HG03103 (cell line): ENCODE results near the gene PDE7B.
"Not testable (repeated sequence)": the region's sequence is repeated elsewhere in the genome, so short reads cannot be mapped to it uniquely, and the experiment has no call there.

ENCODE experiments used
- ATAC-seq: cut with Tn5 transposase; IDR thresholded peaks from one replicate; pipeline ENCODE4 v1.9.1; 2021; ENCODE audit warnings: low read depth; ENCODE audit not compliant: unreplicated experiment

Gene PDE7B

DNA sequence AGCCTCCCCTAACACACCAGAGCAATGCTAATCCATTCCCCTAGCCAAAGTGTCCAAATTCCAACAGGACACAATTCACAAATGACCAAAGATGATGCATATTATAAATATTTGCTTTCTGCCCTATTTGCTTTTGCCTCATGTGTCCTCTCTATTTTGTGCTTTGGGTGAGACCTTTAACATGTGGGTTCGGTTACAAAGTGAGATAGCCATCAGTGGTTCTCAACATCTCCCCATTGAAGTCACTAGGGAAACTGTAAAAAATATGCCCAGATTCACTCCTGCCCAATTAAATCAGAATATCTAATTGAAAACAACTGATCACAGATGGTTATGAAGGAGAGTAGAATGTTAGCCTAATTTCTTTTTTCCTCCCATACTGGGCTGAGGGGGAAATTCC lies 239.4 kb downstream of the PDE7B start:
- no peak for ATAC-seq

DNA sequence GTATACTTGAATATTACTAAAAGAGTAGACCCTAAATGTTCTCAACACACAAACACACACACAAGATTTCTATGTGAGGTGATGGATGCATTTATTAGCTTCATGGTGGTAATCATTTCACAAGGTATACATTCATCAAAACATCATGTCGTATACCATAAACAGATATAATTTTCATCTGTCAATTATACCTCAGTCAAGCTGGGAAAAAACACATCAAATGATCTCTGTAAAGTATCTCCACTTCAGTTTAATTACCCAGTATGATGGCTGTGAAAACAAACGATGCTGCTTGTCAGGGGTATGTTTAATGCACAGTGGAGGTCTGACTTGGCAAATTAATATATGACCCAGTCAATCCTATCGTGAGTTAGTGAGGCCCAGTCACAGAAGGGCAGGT lies 241.4 kb downstream of the PDE7B start:
- no peak for ATAC-seq

DNA sequence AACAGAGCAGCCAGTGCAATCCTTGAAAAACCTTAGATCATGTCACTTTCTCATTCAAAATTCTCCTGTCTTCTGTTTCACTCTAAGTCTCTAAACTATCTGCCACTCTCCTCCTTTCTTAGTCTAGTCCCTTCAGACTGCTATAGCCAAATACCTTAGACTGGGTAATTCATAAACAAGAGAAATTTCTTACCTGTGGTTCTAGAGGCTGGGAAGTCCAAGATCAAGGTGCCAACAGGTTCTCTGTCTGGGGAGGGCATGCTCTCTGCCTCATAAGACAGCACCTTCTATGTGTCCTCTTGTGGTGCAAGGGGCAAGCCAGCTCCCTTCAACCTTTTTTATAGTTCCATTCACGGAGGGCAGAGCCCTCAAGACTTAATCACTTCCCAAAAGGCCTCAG lies 242.3 kb downstream of the PDE7B start:
- no peak for ATAC-seq

DNA sequence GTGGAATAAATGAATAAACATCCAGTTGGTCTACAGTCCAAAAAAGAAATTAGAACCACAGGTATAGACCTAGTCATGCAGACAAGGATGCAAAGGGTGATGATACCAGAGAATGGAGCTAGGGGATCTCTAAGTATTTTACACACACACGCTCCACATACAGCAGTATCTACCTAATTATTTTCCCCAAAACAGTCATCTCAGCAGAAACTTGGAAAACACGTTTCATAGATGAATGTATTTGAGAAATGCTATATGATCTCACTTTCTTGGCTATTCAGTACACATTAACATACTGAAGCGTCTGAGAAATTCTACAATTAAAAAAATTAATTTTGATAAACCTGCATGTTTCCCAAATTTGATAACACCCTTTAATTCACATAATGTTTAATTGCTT lies 243.3 kb downstream of the PDE7B start:
- no peak for ATAC-seq

DNA sequence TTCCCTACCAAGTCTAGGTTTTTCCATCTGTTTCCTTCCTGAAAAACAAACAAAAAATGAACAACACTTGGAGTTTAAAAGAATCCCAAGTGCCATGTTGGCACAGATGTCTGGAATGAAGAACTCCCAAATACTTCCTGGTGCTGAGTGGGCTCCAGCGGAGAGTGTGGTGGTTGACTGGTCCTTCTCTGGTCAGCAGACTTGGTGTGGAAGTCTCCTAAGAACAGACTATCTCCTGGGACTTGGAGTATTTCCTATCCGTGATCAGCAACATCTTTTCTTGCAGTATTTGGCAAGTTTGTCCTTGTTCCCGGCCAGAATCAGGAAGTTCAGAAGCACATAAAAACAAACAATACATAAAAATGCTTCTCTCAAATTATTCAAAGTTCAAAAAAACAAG lies 244.5 kb downstream of the PDE7B start:
- no peak for ATAC-seq

DNA sequence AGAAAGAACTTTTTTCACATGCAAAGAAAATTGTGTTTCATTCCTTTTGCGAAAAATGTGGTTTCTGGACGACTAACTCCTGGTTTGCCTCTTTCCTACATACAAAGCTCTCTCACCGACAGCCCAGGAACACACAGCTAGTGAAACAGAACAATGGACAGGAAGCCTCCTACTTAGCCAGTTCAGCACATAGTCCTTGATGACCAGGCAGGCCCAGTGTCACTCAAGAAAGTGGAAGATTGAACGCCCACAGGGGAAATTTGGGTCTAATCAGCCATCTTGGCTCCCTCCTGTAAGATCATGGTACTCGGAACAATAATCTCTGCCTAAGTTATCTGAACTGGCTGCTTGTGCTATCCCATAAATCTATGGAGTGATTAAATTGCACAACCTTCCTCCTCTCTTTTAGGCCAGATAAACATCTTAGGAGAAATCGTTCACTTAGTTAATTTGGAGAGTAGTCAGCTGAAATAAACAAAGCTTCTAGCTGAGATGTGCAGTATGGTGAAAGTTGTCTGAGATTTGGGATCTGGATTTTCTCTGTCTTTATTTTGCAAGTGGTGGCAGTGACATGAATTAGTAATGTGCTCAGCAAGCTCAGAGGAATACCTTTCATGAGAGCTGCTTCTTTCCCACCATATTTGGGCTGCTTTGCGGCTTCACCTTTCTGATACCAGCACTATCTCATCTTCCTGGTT lies 251.6 kb downstream of the PDE7B start:
- no peak for ATAC-seq

DNA sequence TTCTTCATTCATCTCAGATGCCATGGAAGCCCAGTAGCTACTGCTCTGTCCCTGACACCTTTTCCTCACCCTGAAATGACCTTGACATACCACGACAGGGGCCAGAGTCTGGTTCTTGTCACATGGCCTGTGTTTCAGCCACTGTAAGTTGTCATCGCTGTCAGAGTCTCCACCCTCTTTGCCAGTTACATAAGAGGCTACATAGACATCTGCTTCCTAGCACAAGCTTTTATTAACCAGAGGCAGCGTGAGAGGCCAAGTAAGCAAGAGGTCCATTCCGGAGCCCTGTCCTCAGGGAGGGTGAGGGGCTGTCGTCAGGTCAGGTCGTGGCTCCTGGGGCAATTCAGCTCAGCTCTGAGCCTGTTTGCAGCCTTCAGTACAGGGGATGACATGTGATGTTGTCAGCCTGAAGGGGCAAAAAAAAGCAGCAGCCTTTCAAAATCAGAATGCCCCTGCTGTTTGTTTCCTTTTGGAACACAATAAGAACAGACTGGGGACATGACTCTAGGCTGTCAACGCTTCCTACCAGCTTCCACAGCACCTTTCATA lies 252.3 kb downstream of the PDE7B start:
- no peak for ATAC-seq

DNA sequence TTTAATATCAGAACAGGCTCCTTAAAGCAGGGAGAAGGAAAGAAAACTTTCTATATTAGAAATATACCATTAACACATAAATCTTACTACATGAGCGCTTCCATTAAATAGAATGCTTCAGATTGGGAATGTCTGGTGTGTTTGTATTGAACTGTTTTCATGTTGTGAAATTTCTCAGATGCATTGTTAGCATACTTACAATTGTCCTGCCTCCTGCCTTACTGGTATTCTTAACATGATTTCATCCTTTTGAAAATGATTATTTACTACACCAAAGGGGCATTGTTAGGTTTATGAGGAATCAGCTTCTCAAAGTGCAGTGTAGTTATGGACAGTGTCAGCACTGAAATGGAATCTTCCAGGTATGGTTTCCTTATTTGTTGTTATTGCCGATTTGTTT lies 253.1 kb downstream of the PDE7B start:
- ATAC-seq = no peak

DNA sequence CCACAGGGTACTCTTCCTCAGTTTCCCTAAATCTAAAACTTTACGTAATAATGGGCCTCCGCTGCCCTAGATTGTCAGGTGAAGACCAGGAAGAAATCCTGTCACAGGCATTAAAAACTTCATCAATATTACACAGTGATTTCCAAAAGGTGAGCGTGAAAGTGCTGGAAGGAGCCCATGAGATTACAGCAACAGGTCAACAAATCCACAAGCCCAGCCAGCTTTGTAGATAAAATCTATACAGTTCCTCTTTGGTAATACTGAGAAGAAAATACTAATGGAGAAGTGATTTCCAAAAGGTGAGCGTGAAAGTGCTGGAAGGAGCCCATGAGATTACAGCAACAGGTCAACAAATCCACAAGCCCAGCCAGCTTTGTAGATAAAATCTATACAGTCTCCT lies 254.3 kb downstream of the PDE7B start:
- ATAC-seq = not testable (repeated sequence)

DNA sequence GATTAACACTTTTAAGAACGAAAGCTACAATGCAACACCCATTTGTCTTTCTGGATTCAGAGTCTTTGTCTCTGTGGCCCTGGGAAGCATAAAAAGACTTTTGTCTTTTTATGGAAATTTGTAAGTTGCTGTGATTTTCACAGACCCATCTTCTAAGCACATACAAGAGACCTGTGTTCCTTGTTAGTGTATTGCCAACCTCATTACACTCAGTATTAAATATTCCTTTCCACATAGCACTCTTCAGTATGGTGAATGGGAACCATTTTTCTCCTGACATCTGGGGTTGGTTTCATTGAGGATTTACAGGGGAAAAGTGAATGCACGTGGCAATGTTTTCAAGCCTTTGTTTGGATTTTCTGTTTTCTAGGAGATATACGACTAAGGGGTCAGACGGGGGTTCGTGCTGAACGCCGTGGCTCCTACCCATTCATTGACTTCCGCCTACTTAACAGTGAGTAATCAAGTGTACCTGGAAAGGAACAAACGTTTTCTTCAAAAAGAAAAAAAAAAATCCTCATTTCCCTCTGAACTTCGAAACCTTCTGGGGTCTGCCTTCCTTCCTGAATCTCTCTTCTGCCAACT lies 257.0 kb downstream of the PDE7B start:
- no peak for ATAC-seq

DNA sequence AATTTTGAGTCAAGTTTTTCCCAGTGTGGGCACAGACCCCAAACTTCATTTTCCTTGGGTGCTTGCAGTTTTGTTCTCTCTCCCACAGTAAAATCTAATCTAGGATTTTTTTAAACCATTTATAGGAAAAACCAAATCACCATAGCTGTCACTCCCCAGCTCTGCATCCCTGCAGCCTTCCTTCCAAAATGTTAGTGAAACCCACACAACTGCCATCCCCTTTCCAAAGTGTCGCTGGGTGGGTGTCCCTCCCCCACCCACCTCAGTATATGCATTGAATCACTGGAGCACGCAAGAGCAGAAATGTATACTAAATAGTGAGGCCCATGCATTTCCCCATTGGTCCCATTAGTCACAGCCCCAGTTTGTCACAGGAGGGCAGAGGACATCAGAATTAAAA lies 260.3 kb downstream of the PDE7B start:
- ATAC-seq = no peak

DNA sequence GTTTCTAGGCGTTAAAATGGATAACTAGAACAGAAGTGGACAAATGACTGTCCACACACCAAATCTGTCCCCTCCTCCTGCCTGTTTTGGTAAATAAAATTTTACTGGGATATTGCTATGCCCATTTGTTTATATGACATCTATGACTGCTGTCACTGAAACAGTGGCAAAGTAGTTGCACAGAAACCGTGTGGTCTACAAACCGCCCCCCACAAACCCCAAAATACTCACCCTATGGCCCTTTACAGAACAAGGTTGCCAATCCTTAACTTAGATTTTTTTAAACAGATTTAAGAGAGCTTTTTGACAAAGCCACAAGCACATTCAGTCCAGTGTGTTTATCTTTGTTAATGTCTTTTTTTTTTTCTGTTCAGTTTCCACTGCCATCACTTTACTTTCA lies 260.8 kb downstream of the PDE7B start:
- no peak for ATAC-seq

DNA sequence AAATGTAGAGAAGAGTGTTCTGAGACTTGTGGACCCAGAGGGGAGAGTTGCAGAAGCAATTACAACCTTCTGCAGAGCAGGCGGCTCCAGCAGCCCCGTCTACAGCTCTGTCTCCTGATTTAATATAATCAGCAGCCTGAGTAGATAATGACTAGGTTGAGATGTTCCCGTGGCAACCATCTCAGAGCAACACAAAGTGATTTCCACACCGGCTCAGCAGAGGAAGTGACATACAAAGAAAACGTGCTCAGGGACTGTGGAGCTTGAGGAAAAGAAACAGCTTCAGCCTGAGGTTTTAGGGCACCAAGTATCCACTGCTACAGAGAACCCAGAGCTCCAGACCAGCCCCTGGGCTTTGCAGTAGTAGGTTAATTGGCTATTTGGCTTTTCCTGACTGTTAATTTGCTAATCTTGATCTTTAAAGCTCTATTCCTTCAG lies 262.3 kb downstream of the PDE7B start:
- no peak for ATAC-seq

DNA sequence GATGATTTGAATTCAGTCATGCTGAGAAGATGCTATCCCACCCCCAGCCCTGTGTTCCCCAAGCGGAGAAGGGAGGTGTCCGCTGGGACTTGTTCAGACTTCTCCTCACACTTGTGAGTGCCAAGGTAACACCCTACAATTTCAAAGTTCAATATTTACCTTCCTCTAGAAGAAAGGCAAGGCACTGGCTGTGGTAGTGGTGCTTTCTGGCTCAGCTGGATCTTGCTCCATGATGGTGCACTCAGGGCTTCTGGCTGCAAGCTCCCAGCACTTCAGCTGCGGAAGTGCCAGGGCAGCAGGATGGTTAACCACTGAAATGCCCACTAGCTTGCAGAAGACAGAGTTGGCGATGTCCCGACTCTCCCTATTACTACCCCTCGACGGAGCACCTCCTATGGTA lies 263.2 kb downstream of the PDE7B start:
- ATAC-seq = no peak

DNA sequence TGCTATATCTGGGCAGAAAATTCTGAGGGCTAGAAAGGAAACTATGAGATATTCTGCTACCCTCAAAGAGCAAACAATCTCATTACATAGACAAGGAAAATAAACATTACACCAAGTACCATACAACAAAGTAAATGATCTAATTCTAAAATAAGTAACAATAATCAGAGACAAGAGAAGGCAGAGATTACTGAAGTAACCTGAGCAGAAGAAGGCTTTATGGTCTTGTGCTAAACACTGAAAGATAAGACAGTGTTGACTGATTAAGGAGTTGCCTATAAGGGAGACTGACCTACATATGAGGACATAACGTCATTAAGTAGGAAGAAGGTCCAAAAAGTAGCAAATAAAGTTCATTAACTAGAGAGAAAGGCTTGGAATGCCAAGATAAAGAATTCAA lies 264.4 kb downstream of the PDE7B start:
- no peak for ATAC-seq

DNA sequence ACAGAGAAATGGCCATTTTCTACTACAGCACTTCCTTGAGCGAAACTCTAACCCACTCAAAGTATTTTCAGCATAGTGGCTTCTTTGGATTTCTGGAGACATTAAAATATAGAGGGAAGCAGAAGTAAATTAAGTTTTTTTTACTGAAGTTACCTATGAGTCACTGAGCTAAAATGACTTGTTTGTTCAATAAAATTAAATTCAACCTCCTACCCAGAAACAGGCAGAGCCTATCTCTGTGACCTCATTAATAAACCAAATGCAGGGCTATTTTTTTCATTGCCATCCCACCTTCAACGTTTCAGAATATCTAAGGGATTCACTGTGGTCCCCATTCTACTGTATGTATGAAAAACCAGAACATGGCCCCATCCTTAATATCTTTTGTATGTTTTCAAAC lies 265.6 kb downstream of the PDE7B start:
- ATAC-seq = no peak

DNA sequence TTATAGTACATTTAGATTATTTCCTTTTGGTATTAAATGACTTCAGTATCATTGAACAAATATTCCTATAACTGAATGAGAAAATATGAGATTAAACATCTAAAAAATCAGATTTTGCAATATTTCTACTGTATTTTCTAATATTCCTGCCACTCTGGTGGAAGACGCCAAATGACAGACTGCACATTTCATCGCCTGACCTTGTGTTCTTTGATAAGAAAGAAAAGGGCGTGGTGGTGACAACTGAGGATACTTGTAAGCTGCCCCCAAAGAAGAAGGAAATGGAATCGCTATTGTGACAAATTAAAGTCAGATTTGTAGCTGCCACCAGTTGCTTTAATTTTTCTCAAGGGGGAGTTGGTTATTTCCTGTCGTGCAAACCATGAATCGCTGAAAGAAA lies 267.3 kb downstream of the PDE7B start:
- no peak for ATAC-seq

DNA sequence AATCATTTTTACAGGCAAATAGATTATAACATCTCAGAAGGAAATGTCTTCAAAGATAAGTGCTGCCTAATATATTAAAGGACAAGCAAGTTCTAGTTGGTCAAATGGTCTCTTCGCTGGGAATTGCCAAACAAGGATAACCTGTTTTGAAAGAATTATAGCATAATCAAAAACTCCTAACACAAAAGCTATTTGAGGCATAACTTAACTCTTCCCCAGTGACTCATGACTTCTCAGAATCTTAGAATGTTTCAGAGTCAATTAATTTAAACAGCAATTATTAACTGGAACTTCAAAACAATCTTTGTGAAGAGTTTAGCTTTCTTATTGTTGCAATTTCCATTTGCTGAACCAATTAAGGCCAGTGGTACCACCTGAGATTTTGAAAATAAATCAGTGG lies 272.0 kb downstream of the PDE7B start:
- no peak for ATAC-seq

DNA sequence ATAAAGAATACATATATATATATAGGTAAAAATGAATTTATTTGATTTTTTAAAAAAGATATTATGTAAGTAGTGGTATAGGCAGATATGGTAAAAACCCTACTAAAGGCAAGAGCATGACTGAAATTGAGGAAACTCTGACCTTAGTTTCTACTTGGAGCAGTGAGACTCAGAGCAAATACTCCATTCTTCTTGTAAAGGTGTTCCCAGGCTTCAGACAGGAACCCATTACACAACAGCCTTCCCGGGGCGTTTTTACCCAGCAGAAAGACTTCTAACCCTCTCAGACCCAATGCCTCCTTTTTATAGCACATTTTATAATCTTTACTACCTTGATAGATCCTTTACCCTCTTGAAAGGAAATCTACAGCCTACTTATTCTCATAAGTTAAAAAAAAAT lies 274.1 kb downstream of the PDE7B start:
- no peak for ATAC-seq

DNA sequence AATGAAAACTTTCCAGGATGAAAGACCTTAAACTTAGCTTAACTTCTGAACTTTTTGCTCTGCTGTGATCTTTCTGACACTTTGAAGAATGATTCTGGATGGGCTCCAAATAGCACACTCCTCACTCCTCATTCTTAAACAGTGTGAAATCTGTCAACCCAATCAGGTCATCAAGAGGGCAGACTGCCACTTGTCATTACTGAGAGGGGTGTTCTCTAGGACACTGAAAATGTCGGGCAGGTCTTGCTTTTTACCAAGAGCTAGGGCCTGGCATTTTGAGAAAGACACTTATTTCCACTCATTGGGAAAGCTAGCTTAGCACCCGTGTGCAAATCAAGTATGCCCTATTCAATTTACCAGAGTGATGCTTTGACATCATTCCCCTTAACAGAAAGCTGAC lies 276.4 kb downstream of the PDE7B start:
- ATAC-seq = no peak

DNA sequence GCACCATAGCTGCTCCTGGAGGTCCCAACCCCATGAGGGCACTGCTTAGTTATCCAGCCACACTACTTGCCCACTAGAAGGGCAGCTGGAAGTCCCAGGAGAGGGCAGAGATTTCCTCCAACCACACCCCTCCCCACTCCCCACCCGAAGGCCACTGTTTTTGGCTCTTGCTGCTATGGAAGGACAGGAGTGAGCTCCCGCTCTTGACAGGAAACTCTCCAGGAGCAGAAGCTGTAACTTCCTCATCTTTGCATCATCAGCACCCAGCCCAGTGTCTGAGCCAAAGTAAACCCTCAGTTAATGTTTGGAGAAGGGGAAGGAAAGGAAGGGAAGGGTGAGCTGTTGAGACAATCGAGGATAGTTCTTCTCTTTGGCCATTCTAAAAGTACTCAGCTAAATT lies 277.9 kb downstream of the PDE7B start:
- no peak for ATAC-seq

DNA sequence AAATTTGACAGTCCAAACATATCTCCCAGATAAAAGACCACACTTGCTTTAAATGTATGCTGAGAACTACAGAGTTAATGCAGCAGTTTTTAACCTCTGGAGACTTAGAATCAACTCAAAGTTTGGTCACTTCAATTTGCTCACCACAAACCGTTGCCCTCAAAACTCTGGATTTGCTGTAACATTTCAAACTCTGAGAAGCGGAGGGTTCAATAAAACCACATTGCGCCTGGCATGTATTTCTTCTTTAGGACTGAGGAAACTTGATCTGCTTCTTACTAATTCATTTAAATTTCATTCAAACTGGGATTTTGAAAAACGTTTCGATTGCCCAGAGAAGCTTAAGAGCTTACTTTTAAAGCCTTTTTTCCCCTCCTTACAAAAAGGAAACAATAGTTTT lies 282.8 kb downstream of the PDE7B start:
- ATAC-seq = no peak
